Measurements from ENCODE around the gene PCSK2.
"Not testable (repeated sequence)": the region's sequence is repeated elsewhere in the genome, so short reads cannot be mapped to it uniquely, and the experiment has no call there.

The PCSK2 gene

DNA sequence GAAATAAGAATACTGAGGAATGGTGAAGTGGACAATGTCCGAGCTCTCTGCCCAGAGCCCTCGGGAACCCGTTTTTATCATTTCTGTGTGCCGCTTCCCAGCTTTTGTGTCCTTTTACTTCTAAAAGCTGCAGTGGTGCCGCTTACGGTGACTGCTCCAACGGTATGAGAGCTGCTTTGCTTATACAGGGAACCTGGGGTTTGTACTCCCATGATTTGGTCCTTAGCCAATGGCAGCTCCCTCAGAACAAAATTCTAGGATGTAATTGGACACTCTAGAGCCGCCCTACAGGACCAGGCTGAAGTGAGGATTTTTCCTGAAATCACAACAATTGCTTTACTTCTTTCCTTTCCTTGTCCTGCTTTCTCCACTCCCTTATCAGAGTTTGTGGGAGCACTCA is 24.2 kb upstream of the PCSK2 start:
- DNase-seq (ENCODE audit: low read depth) = no peak
- no peak overlapping the region for H3K4me3 ChIP-seq (ENCODE audit: control insufficient read depth, low read depth, low read length)
- TF ChIP-seq, protein P1, sequence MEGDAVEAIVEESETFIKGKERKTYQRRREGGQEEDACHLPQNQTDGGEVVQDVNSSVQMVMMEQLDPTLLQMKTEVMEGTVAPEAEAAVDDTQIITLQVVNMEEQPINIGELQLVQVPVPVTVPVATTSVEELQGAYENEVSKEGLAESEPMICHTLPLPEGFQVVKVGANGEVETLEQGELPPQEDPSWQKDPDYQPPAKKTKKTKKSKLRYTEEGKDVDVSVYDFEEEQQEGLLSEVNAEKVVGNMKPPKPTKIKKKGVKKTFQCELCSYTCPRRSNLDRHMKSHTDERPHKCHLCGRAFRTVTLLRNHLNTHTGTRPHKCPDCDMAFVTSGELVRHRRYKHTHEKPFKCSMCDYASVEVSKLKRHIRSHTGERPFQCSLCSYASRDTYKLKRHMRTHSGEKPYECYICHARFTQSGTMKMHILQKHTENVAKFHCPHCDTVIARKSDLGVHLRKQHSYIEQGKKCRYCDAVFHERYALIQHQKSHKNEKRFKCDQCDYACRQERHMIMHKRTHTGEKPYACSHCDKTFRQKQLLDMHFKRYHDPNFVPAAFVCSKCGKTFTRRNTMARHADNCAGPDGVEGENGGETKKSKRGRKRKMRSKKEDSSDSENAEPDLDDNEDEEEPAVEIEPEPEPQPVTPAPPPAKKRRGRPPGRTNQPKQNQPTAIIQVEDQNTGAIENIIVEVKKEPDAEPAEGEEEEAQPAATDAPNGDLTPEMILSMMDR (conservative IDR thresholded peaks at IDR 0.05; ENCODE audit: control insufficient read depth, insufficient read depth, low read depth, low read length) = no peak

DNA sequence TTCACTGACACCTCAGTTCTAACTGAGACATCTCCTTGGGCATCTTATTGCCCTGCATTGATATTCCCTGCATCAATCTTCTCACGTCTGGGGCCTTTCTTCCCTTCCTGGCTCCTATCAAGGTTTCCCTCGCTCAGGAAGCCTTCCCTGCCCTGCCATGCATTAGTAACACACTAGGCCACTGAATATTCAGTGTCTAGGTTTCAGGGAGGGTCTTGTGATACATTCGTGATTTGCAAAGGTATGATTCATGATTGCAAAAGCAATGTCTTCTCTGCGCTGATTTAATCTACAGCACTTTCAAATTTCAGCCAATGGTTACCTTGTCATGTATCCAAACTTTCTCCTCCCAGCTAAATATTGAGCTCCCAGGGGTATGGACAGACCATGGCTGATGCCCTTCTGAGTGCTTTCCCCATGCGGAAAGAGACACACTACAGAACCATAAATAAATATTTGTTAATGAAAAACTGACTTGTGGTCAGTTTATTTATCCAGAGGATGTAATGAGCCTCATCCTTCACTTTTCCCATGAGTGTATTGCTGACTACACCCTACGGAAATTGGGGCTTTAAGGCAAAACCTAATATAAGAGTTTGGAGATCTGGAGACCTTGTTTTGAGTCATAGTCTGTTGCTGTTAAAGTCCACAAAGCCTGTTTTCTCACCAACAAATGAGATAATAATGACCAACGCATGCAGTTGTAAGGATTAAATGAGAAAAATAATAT is 21.6 kb upstream of the PCSK2 start:
- H3K4me3 ChIP-seq (ENCODE audit: control insufficient read depth, low read depth, low read length) = no peak overlapping the region
- TF ChIP-seq, protein P1 (conservative IDR thresholded peaks at IDR 0.05; ENCODE audit: control insufficient read depth, insufficient read depth, low read depth, low read length) = no peak
- no peak for DNase-seq (ENCODE audit: low read depth)

DNA sequence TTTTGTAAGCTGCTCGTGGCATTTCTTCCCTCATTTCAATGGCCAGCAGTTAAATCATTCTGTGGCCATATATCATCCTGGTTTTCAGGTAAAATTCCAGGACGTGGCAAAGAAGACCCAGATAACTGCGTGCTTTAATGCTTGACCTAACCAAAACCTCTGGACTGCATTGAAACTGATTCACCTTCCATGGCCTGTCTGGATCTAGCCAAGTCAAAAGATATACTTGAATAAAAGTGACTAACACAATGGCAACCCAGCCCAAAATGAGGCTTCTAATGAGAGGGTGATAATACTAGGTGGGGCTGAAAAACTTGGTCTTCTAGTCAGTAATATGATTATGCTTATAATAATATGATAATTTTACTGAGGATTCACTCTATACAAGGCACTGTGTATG is 16.5 kb upstream of the PCSK2 start:
- TF ChIP-seq, protein P1 (conservative IDR thresholded peaks at IDR 0.05; ENCODE audit: control insufficient read depth, insufficient read depth, low read depth, low read length) = no peak
- H3K4me3 ChIP-seq (ENCODE audit: control insufficient read depth, low read depth, low read length) = no peak overlapping the region
- DNase-seq (ENCODE audit: low read depth) = no peak

DNA sequence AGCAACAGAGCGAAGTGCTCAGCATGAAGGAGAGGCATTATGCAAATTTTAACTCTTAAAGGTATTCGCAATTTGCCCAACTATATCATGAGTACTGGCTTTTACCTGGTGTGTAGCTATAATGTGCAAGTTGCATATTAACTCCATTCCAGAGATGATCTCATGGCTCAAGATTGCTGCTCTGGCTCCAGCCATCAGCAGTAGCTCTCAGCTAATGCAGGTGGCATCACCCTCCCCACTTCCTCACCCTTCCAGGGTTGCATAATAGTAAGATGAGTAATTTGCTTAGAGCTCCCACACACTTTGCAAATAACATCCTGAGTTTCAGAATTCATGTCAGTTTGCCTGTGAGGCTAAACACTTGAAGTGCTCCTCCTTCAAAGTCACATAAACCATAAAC is 15.9 kb upstream of the PCSK2 start:
- H3K4me3 ChIP-seq (ENCODE audit: control insufficient read depth, low read depth, low read length) = no peak overlapping the region
- TF ChIP-seq, protein P1 (conservative IDR thresholded peaks at IDR 0.05; ENCODE audit: control insufficient read depth, insufficient read depth, low read depth, low read length) = no peak
- no peak for DNase-seq (ENCODE audit: low read depth)

DNA sequence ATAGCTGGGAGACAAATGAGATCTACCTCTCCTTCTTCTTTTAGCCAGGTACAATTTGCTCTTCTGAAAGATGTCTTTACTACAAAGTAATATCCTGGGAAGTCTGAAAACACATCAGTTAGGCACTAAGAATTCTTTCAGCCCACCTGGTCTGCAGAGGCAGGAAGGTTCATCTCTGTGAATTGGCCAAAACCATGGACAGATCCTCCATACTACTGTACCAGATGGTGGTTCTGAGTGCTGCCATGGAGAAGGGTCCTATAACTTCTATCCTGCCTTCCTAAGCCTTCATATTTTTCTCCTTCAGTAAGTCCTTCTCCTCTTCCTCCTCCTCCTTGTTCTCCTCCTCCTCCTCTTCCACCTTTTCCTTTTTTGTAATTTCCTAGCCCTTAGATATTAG is 11.7 kb upstream of the PCSK2 start:
- DNase-seq (ENCODE audit: low read depth) = no peak
- H3K4me3 ChIP-seq (ENCODE audit: control insufficient read depth, low read depth, low read length) = no peak overlapping the region
- TF ChIP-seq, protein P1 (conservative IDR thresholded peaks at IDR 0.05; ENCODE audit: control insufficient read depth, insufficient read depth, low read depth, low read length) = no peak

DNA sequence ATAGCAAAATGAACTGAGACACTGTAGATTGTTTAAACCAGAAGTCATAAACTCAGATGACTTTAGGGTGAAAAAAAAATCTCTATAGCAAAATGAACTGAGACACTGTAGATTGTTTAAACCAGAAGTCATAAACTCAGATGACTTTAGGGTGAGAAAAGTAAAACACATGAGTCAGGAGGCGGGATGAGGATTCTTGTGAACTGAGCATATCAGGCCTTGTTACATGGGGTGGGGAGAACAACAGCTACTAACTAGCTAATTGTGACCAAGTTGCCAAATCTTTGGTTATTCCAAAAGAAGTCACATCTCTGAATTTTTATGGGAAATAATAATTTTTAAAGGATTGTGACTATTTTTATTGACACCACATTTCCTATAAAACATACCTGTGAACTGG is 7.0 kb upstream of the PCSK2 start:
- DNase-seq (ENCODE audit: low read depth); H3K4me3 ChIP-seq (ENCODE audit: control insufficient read depth, low read depth, low read length): not testable (repeated sequence)

DNA sequence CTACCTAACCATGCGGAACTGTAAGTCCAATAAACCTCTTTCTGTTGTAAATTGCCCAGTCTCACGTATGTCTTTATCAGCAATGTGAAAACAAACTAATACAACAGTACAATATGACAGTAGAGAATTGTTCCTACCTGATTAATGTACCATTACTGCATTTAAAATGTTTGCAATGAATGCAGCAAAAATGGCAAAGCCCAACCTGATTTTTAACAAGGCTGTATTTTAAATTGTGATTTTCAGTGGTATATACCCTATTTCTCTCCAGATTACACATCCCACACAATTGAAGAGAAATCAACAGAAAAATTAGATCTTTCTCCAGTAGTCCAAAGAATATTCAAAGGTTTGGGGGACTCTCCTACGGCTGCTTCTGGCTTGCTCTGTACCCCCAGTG is 3.3 kb upstream of the PCSK2 start:
- TF ChIP-seq, protein P1 (conservative IDR thresholded peaks at IDR 0.05; ENCODE audit: control insufficient read depth, insufficient read depth, low read depth, low read length) = no peak
- no peak overlapping the region for H3K4me3 ChIP-seq (ENCODE audit: control insufficient read depth, low read depth, low read length)
- DNase-seq (ENCODE audit: low read depth) = no peak

Measured in fibroblast of mammary gland (primary cell).